ENCODE data around the gene KANSL2. TPM values are rescaled to one million over a fixed set of nuclear protein-coding genes. Genes with fewer than 3 reads are reported as not detected.

The KANSL2 gene
- total and polyA plus RNA-seq, 2 of the 4 experiments (the other 2 are of a cell fraction) = 25.2 to 47.5 TPM

- Histone ChIP-seq H3K27ac (ENCODE audit: insufficient read depth, low read length) (no peak overlapping the region), H3K23ac (ENCODE audit: low read depth, low read length) (no peak overlapping the region), H3K4me3 (ENCODE audit: insufficient read depth, low read depth, low read length) (no peak overlapping the region), H4K8ac (ENCODE audit: low read depth in 2 of 2, low read length in 2 of 2) (no peak overlapping the region), H3K56ac (ENCODE audit: extremely low read depth, insufficient read depth, low read length) (no peak overlapping the region), H2AFZ (replicated peaks; ENCODE audit: low read length, poor library complexity) (no peak overlapping the region), H2AK5ac (ENCODE audit: low read depth, low read length) (no peak overlapping the region), H3K36me3 (ENCODE audit: control insufficient read depth, insufficient read depth, low read length) (peaks cover 22% of the 10 kb centered on the region), H3K4me1 (ENCODE audit: control insufficient read depth, insufficient read depth, low read length) (peaks cover 3% of the 10 kb centered on the region; the same call in 1 of the 2 replicates), H3K9me1 (ENCODE audit: insufficient read depth, low read length) (peaks cover 9% of the 10 kb centered on the region; the same call in 1 of the 2 replicates), H4K91ac (ENCODE audit: insufficient read depth, low read depth, low read length) (no peak overlapping the region), H2BK15ac (ENCODE audit: low read depth, low read length) (no peak overlapping the region), H2BK20ac (ENCODE audit: low read depth, low read length) (no peak overlapping the region), H2AK9ac (replicated peaks; ENCODE audit: low read depth, low read length, poor library complexity) (no peak overlapping the region), H4K20me1 (ENCODE audit: insufficient read depth, low read length) (peaks cover 32% of the 10 kb centered on the region), H3K18ac (ENCODE audit: low read depth, low read length) (no peak overlapping the region), H4K5ac (ENCODE audit: low read depth, low read length) (no peak overlapping the region), H3K4ac (ENCODE audit: low read depth, low read length) (no peak overlapping the region), H3K9ac (ENCODE audit: low read depth, low read length) (no peak overlapping the region), H3K27me3 (ENCODE audit: control insufficient read depth, insufficient read depth, low read length) (no peaks in the 10 kb centered on the region), H2BK5ac (ENCODE audit: low read depth, low read length, poor library complexity, severe bottlenecking) (no peak overlapping the region), H3K9me3 (ENCODE audit: control insufficient read depth, insufficient read depth, low read length) (no peaks in the 10 kb centered on the region), H3K4me2 (ENCODE audit: low read depth, low read length) (no peak overlapping the region), H2BK120ac (ENCODE audit: low read depth, low read length) (no peak overlapping the region), H3K14ac (replicated peaks; ENCODE audit: low read depth, low read length) (no peak overlapping the region), H3K79me1 (ENCODE audit: low read depth in 1 of 2, low read length in 2 of 2) (peaks cover 7 to 50% of the 10 kb centered on the region in 2 experiments; a peak in 3 of 4 replicates)
- dilution Hi-C loops (cut with HindIII; ENCODE audit: low sequenced_read_pairs, unreplicated experiment) = no loop called here
- no peak for DNase-seq
- TF ChIP-seq RCOR1 (IDR thresholded peaks at IDR 0.05; ENCODE audit: insufficient replicate concordance, low read length) (no peak), NFE2L2 (IDR thresholded peaks at IDR 0.05; ENCODE audit: low read depth, low read length) (no peak), BHLHE40 (IDR thresholded peaks at IDR 0.05; ENCODE audit: low read depth, low read length) (no peak), MXI1 (IDR thresholded peaks at IDR 0.05; ENCODE audit: borderline replicate concordance, low read depth, low read length) (no peak), CEBPB (IDR thresholded peaks at IDR 0.05; ENCODE audit: low read depth, low read length) (no peak), MAZ (IDR thresholded peaks at IDR 0.05; ENCODE audit: borderline replicate concordance, low read depth, low read length) (no peak), CHD1 (IDR thresholded peaks at IDR 0.05; ENCODE audit: low read depth, low read length) (no peak), USF2 (IDR thresholded peaks at IDR 0.05; ENCODE audit: low read depth, low read length) (no peak), RFX5 (IDR thresholded peaks at IDR 0.05; ENCODE audit: low read depth, low read length) (no peak), RAD21 (IDR thresholded peaks at IDR 0.05; ENCODE audit: low read length) (no peak), MAFK (IDR thresholded peaks at IDR 0.05; ENCODE audit: low read depth, low read length) (no peak), ELK1 (IDR thresholded peaks at IDR 0.05; ENCODE audit: borderline replicate concordance, low read depth, low read length) (no peak), SMC3 (IDR thresholded peaks at IDR 0.05; ENCODE audit: low read depth, low read length) (no peak), FOS (IDR thresholded peaks at IDR 0.05; ENCODE audit: low read depth, low read length) (no peak), POLR2A (IDR thresholded peaks at IDR 0.05; ENCODE audit: low read depth, low read length) (no peak)
- CTCF ChIA-PET = no interaction called here
- POLR2A ChIA-PET (ENCODE audit: unreplicated experiment) = no interaction called here
- in situ Hi-C loops (cut with MboI; ENCODE audit: low sequenced_read_pairs) = no loop called here
- WGBS, 2 experiments (ENCODE audit: extremely low coverage in 2 of 2, insufficient read length in 1 of 2) = 100% methylated on average over 3 of the region's 10 CpGs; no CpG with 5 or more reads in 1 of the 2 experiments
- intact Hi-C loops (cut with micrococcal nuclease) = no loop called here
- ATAC-seq (ENCODE audit: low read depth) = no peak
- BruUV-seq (replicated peaks) = no TSS peak
Observed at GRCh38 chr12:48712209-48712608, 30.2 kb upstream of the KANSL2 start.

All from IMR-90 (cell line).